Adrenal gland (tissue), 5 donors: ENCODE measurements around the gene VPS39.

Experiments
- CTCF ChIP-seq, 6 experiments: fragments of 450-650 bp in 4 of 6; fragments of 200-600 bp in 2 of 6; sonication (generic) in 1 of 6; IDR thresholded peaks; 1 replicate in 5 of 6; 2 replicates in 1 of 6; pipeline versions ENCODE4 v1.5.1 to v1.8.0; 2016 to 2021; ENCODE audit warnings: antibody characterized with exemption in 6 of 6, mild to moderate bottlenecking in 2 of 6, moderate library complexity in 1 of 6
- POLR2A ChIP-seq, 2 donors: fragments of 450-650 bp; IDR thresholded peaks; one replicate each; pipeline ENCODE4 v1.6.1; 2017; ENCODE audit warnings: antibody characterized with exemption in 2 of 2, mild to moderate bottlenecking in 2 of 2, moderate library complexity in 1 of 2
- donor health status: DM: no; HTN: no; CAD: no.

DNA sequence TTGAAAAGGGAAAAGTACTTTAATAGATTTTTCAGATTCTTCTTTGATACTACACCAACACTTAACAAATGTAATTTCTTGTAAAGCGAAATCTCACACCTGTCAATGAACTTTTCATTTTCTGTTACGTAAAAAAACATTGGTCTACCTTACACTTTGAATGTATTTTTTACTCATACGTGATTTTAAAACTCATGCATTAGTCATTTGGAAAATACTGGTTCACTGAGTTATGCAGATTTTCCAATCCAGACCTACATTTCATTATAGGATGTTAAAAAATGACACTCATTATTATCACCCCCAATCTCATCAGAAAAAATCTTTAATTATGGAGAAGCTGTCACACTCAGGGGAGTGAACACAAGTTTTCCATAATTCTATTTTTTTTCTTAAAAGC lies 14.7 kb downstream of the VPS39 start:
- TF ChIP-seq CTCF (IDR thresholded peaks at IDR 0.05) (no peak), POLR2A (IDR thresholded peaks at IDR 0.05) (no peak)
